Tibial nerve (tissue), 3 donors: ENCODE data around the gene FRMD3.

Experiments
- CTCF ChIP-seq, 5 experiments: fragments of 200-600 bp in 3 of 5; fragments of 450-650 bp in 2 of 5; sonication (generic) in 3 of 5; IDR thresholded peaks; one replicate each; pipeline ENCODE4 v1.5.1; 2016 to 2019; ENCODE audit warnings: antibody characterized with exemption in 5 of 5, mild to moderate bottlenecking in 3 of 5, moderate library complexity in 2 of 5
- POLR2A ChIP-seq, 2 donors: fragments of 450-650 bp; IDR thresholded peaks; one replicate each; pipeline ENCODE4 v1.6.1; 2017; ENCODE audit warnings: antibody characterized with exemption in 2 of 2, mild to moderate bottlenecking in 2 of 2, moderate library complexity in 2 of 2

GRCh38 chr9:83521011-83521410, 17.2 kb downstream of the FRMD3 start:
- TF ChIP-seq POLR2A (IDR thresholded peaks at IDR 0.05) (no peak), CTCF (IDR thresholded peaks at IDR 0.05) (no peak)
